H1 (cell line): ENCODE results near the gene GLUL. TPM values are rescaled to one million over a fixed set of nuclear protein-coding genes. Genes with fewer than 3 reads are reported as not detected.

ENCODE experiments used
- CTCF ChIA-PET: fragments of 300-600 bp; sonication (Branson Sonifier 250); formaldehyde crosslinking; loops from one replicate; lab custom pipeline; 2021; ENCODE audit not compliant: partially characterized antibody; lab: Charles Lee
- POLR2A ChIA-PET: fragments of 300-600 bp; sonication (Branson Sonifier 250); formaldehyde crosslinking; loops from one replicate; lab custom pipeline; 2021; ENCODE audit warnings: inconsistent platforms; ENCODE audit not compliant: partially characterized antibody; lab: Charles Lee
- DNase-seq, 2 experiments: peaks; one replicate each; pipeline versions ENCODE4 v3.0.0 to v3.0.0-alpha.2; 2010 to 2022; ENCODE audit warnings: low spot score in 2 of 2, low read depth in 1 of 2, mixed read lengths in 1 of 2
- FAIRE-seq: peaks from 2 replicates; lab custom pipeline; 2011; peaks lifted over from hg19 to GRCh38; lab: Jason Lieb, UNC
- H2AFZ ChIP-seq: 2 replicates; pipeline ENCODE4 v1.8.1; 2012; ENCODE audit warnings: low read length, inconsistent platforms
- H2AK5ac ChIP-seq: 2 replicates; pipeline ENCODE4 v1.6.1; 2013; ENCODE audit warnings: low read depth, low read length
- H2BK120ac ChIP-seq: replicated peaks from 2 replicates; pipeline ENCODE3; 2013; ENCODE audit warnings: low read depth, low read length, inconsistent platforms
- H2BK12ac ChIP-seq: 2 replicates; pipeline ENCODE4 v1.6.1; 2013; ENCODE audit warnings: low read depth, low read length
- H2BK15ac ChIP-seq: 2 replicates; pipeline ENCODE4 v1.6.1; 2013; ENCODE audit warnings: low read length
- H2BK20ac ChIP-seq: 2 replicates; pipeline ENCODE4 v1.6.1; 2013; ENCODE audit warnings: low read length
- H2BK5ac ChIP-seq: 2 replicates; pipeline ENCODE4 v1.6.1; 2013; ENCODE audit warnings: low read depth, low read length
- H3K14ac ChIP-seq: 2 replicates; pipeline ENCODE4 v1.6.1; 2013; ENCODE audit warnings: inconsistent platforms; ENCODE audit not compliant: insufficient read length
- H3K18ac ChIP-seq: 2 replicates; pipeline ENCODE4 v1.6.1; 2013; ENCODE audit warnings: low read length; ENCODE audit errors: extremely low read depth
- H3K23ac ChIP-seq: 2 replicates; pipeline ENCODE4 v1.6.1; 2013; ENCODE audit warnings: inconsistent platforms; ENCODE audit not compliant: insufficient read length
- H3K23me2 ChIP-seq: 2 replicates; pipeline ENCODE4 v1.6.1; 2013; ENCODE audit warnings: low read depth, low read length
- H3K27ac ChIP-seq: 2 replicates; pipeline ENCODE4 v1.6.1; 2011; ENCODE audit warnings: low read depth, low read length, inconsistent platforms
- H3K27me3 ChIP-seq, 4 experiments: replicated peaks in 1 of 4; 1 replicate in 1 of 4; 2 replicates in 3 of 4; pipeline versions ENCODE4 v1.6.1 to v1.8.1; 2011 to 2013; ENCODE audit warnings: low read length in 3 of 4, mild to moderate bottlenecking in 3 of 4, inconsistent platforms in 2 of 4, mixed read lengths in 2 of 4, moderate library complexity in 1 of 4; ENCODE audit not compliant: control insufficient read depth in 3 of 4, insufficient read depth in 3 of 4; ENCODE audit errors: extremely low read depth in 1 of 4
- H3K36me3 ChIP-seq, 4 experiments: 2 replicates each; pipeline versions ENCODE4 v1.6.1 to v1.8.1; 2011 to 2013; ENCODE audit warnings: mild to moderate bottlenecking in 4 of 4, low read length in 3 of 4, moderate library complexity in 2 of 4, control low read depth in 1 of 4, inconsistent platforms in 1 of 4; ENCODE audit not compliant: insufficient read depth in 4 of 4, control insufficient read depth in 2 of 4
- H3K4ac ChIP-seq: replicated peaks from 2 replicates; pipeline ENCODE3; 2013; ENCODE audit warnings: low read length, low read depth, mixed read lengths, inconsistent platforms; ENCODE audit not compliant: insufficient read length
- H3K4me1 ChIP-seq, 4 experiments: replicated peaks in 1 of 4; 1 replicate in 1 of 4; 2 replicates in 3 of 4; pipeline versions ENCODE4 v1.6.1 to v1.8.1; 2011 to 2013; ENCODE audit warnings: low read length in 3 of 4, inconsistent platforms in 2 of 4, mixed read lengths in 1 of 4; ENCODE audit not compliant: insufficient read depth in 4 of 4, control insufficient read depth in 3 of 4
- H3K4me2 ChIP-seq, 2 experiments: 2 replicates each; pipeline versions ENCODE4 v1.6.1 to v1.8.1; 2011 to 2013; ENCODE audit warnings: low read depth in 2 of 2, low read length in 2 of 2, control low read depth in 1 of 2, inconsistent platforms in 1 of 2, mild to moderate bottlenecking in 1 of 2; ENCODE audit not compliant: insufficient read depth in 1 of 2
- H3K4me3 ChIP-seq, 4 experiments: fragments of 200-600, 300-600 bp in 1 of 4; sonication (generic), shearing (Covaris generic), sonication (Bioruptor Twin) in 1 of 4; 2 replicates each; pipeline versions ENCODE4 v1.5.1 to v1.8.1; 2011 to 2016; ENCODE audit warnings: low read length in 4 of 4, low read depth in 3 of 4, control low read depth in 2 of 4, inconsistent platforms in 2 of 4, mild to moderate bottlenecking in 2 of 4, mixed read lengths in 1 of 4, moderate library complexity in 1 of 4; ENCODE audit not compliant: insufficient read depth in 2 of 4; ENCODE audit errors: extremely low read depth in 1 of 4
- H3K56ac ChIP-seq: replicated peaks from 2 replicates; pipeline ENCODE3; 2013; ENCODE audit warnings: low read depth, mild to moderate bottlenecking, mixed read lengths, low read length, inconsistent platforms; ENCODE audit not compliant: insufficient read length
- H3K79me1 ChIP-seq: 2 replicates; pipeline ENCODE4 v1.6.1; 2013; ENCODE audit warnings: low read depth, low read length, control low read depth
- H3K79me2 ChIP-seq, 2 experiments: 2 replicates each; pipeline versions ENCODE4 v1.6.1 to v1.8.1; 2012 to 2013; ENCODE audit warnings: low read length in 2 of 2, mild to moderate bottlenecking in 2 of 2, inconsistent platforms in 1 of 2; ENCODE audit not compliant: insufficient read depth in 2 of 2, control insufficient read depth in 1 of 2
- H3K9ac ChIP-seq, 4 experiments: replicated peaks in 1 of 4; 1 replicate in 1 of 4; 2 replicates in 3 of 4; pipeline versions ENCODE4 v1.6.1 to v1.8.1; 2011 to 2013; ENCODE audit warnings: low read depth in 3 of 4, low read length in 3 of 4, control low read depth in 2 of 4, mild to moderate bottlenecking in 2 of 4, moderate library complexity in 2 of 4, inconsistent platforms in 1 of 4; ENCODE audit errors: extremely low read depth in 1 of 4
- H3K9me3 ChIP-seq, 2 experiments: 2 replicates each; pipeline versions ENCODE4 v1.6.1 to v1.8.1; 2012 to 2013; ENCODE audit warnings: mild to moderate bottlenecking in 2 of 2, moderate library complexity in 2 of 2, control low read depth in 1 of 2, inconsistent platforms in 1 of 2, low read depth in 1 of 2, low read length in 1 of 2, mixed read lengths in 1 of 2; ENCODE audit not compliant: insufficient read depth in 2 of 2
- H4K20me1 ChIP-seq, 2 experiments: replicated peaks in 1 of 2; 2 replicates each; pipeline versions ENCODE3 to v1.8.1; 2011 to 2013; ENCODE audit warnings: inconsistent platforms in 2 of 2, low read length in 2 of 2, mild to moderate bottlenecking in 1 of 2; ENCODE audit not compliant: insufficient read depth in 2 of 2, control insufficient read depth in 1 of 2
- H4K5ac ChIP-seq: 2 replicates; pipeline ENCODE4 v1.6.1; 2013; ENCODE audit warnings: low read length, low read depth, mixed read lengths, inconsistent platforms; ENCODE audit not compliant: insufficient read length
- H4K8ac ChIP-seq: 2 replicates; pipeline ENCODE4 v1.8.0; 2013; ENCODE audit warnings: mild to moderate bottlenecking, moderate library complexity, low read length, inconsistent platforms; ENCODE audit not compliant: insufficient read depth; ENCODE audit errors: extremely low read depth
- H4K91ac ChIP-seq: replicated peaks from 2 replicates; pipeline ENCODE3; 2013; ENCODE audit warnings: low read length, mixed read lengths, inconsistent platforms; ENCODE audit not compliant: insufficient read length
- EGR1 ChIP-seq: IDR thresholded peaks from 2 replicates; pipeline ENCODE4 v1.6.1; 2011; ENCODE audit warnings: low read depth, low read length, borderline replicate concordance
- HDAC6 ChIP-seq: IDR thresholded peaks from one replicate; pipeline ENCODE4 v1.7.1; 2012; ENCODE audit warnings: low read depth, mild to moderate bottlenecking, inconsistent platforms, low read length, moderate library complexity
- KDM4A ChIP-seq: IDR thresholded peaks from one replicate; pipeline ENCODE4 v1.7.1; 2012; ENCODE audit warnings: low read depth, mild to moderate bottlenecking, moderate library complexity, low read length, inconsistent platforms; ENCODE audit not compliant: severe bottlenecking
- RNF2 ChIP-seq: fragments of 200-900, 300-1000 bp; sonication (generic); IDR thresholded peaks from 2 replicates; pipeline ENCODE4 v1.7.1; 2016; ENCODE audit warnings: borderline replicate concordance, low read depth, mild to moderate bottlenecking, antibody characterized with exemption, low read length; ENCODE audit not compliant: poor library complexity, severe bottlenecking; ENCODE audit errors: missing control alignments
- SIN3A ChIP-seq, 2 experiments: IDR thresholded peaks in 1 of 2; conservative IDR thresholded peaks in 1 of 2; 2 replicates each; pipeline ENCODE4 v1.6.1; 2011 to 2012; ENCODE audit warnings: low read length in 2 of 2, improper control_type of control experiment in 1 of 2, low read depth in 1 of 2, mild to moderate bottlenecking in 1 of 2
- SP1 ChIP-seq: IDR thresholded peaks from 2 replicates; pipeline ENCODE4 v1.6.1; 2011; ENCODE audit warnings: low read depth, low read length
- WGBS, 2 experiments: shearing (Covaris generic) in 1 of 2; methylation state at CpG; one replicate each; pipeline versions ENCODE4 v1.1.6 to v1.1.7; 2013 to 2015; ENCODE audit warnings: low lambda C conversion rate in 2 of 2, mixed read lengths in 2 of 2, inconsistent platforms in 1 of 2, low coverage in 1 of 2, missing lambda C conversion rate in 1 of 2; ENCODE audit not compliant: insufficient replicate concordance in 2 of 2, insufficient coverage in 1 of 2, insufficient read length in 1 of 2; ENCODE audit errors: extremely low coverage in 1 of 2, missing lambda C conversion rate in 1 of 2; 5-methylcytosine and 5-hydroxymethylcytosine counted together
- polyA plus RNA-seq, 7 experiments: library from polyadenylated mRNA; depleted of rRNA in 3 of 7; stranded (reverse) in 5 of 7; unstranded in 2 of 7; fragments of >200 nt in 5 of 7; fragments of 200-250 nt in 2 of 7; gene quantifications; 1 replicate in 5 of 7; 2 replicates in 1 of 7; 4 replicates in 1 of 7; pipeline versions ENCODE4 v1.2.1 to v1.2.3, GENCODE V29; 2011 to 2013; ENCODE audit warnings: missing spikeins in 2 of 7, mixed read lengths in 2 of 7
- total RNA-seq: library from RNA; stranded (reverse); fragmentation: NEBNext Ultra II Directional; extraction: Animal tissue kit (Norgen Biotek cat#: 25700); gene quantifications from 2 replicates; pipeline ENCODE4 v1.2.1, GENCODE V29; 2021

Gene GLUL
- total and polyA plus RNA-seq, 2 of the 8 experiments (the other 6 are each of a cell fraction or from before 2014, with no cell fraction given) = 261 to 453 TPM

GRCh38 chr1:182367926-182368325 lies 23.7 kb downstream of the GLUL start:
- no peak overlapping the region for H4K8ac ChIP-seq
- H3K27ac ChIP-seq = no peak overlapping the region
- no peak overlapping the region for H2BK5ac ChIP-seq
- no peaks in the 10 kb centered on the region for H3K79me1 ChIP-seq
- H4K20me1 ChIP-seq = no peaks in the 10 kb centered on the region
- H3K27me3 ChIP-seq = no peaks in the 10 kb centered on the region
- H3K4me2 ChIP-seq = no peak overlapping the region
- no peak overlapping the region for H2BK15ac ChIP-seq
- DNase-seq = no peak
- no peak overlapping the region for H2BK20ac ChIP-seq
- no peak overlapping the region for H2BK120ac ChIP-seq
- no peak overlapping the region for H3K4me3 ChIP-seq
- no peak overlapping the region for H2AFZ ChIP-seq
- FAIRE-seq = no peak
- peaks cover 0 to 3% (median under 1%) of the 10 kb centered on the region in 4 experiments; a peak in 4 of 7 replicates for H3K4me1 ChIP-seq
- H3K79me2 ChIP-seq = no peaks in the 10 kb centered on the region
- ChIA-PET POLR2A (interaction anchor here (1.0 to 2.4 kb wide), 5 partner anchors 9 to 24 kb away, joined by 3 to 7 read pairs (median 3); partner anchors contain the start of gene GLUL), CTCF (interaction anchor here (0.6 to 1.7 kb wide), 7 partner anchors 9 to 287 kb away, joined by 3 to 6 read pairs (median 3); no protein-coding TSS in a partner anchor)
- H3K14ac ChIP-seq = no peak overlapping the region
- H3K23ac ChIP-seq = no peak overlapping the region
- H2AK5ac ChIP-seq = no peak overlapping the region
- 92% methylated on average over 2 of the region's 2 CpGs; no CpG with 5 or more reads in 1 of the 2 experiments for WGBS, 2 experiments
- H2BK12ac ChIP-seq = no peak overlapping the region
- no peak overlapping the region for H4K91ac ChIP-seq
- no peak overlapping the region for H4K5ac ChIP-seq
- H3K4ac ChIP-seq = no peak overlapping the region
- H3K36me3 ChIP-seq = no peaks in the 10 kb centered on the region
- H3K23me2 ChIP-seq = no peaks in the 10 kb centered on the region
- H3K18ac ChIP-seq = no peak overlapping the region
- no peak overlapping the region for H3K56ac ChIP-seq
- no peak overlapping the region for H3K9ac ChIP-seq
- H3K9me3 ChIP-seq = no peaks in the 10 kb centered on the region
- no peak for TF ChIP-seq SP1
- no peak for TF ChIP-seq HDAC6
- no peak for TF ChIP-seq RNF2
- no peak for TF ChIP-seq EGR1
- TF ChIP-seq SIN3A (conservative IDR thresholded peaks at IDR 0.05 in 1 of 2, IDR thresholded peaks at IDR 0.05 in 1 of 2; ENCODE audit: low read depth in 1 of 2, low read length in 2 of 2) = no peak
- TF ChIP-seq KDM4A = no peak
